HepG2 (cell line): ENCODE results near the gene TPRG1L. TPM values are rescaled to one million over a fixed set of nuclear protein-coding genes. Genes with fewer than 3 reads are reported as not detected.

Experiments
- ARID5B ChIP-seq: IDR thresholded peaks from 2 replicates; pipeline ENCODE4 v1.4.0; 2020; ENCODE audit warnings: mild to moderate bottlenecking, missing genetic modification reagents
- HES4 ChIP-seq: sonication (generic); formaldehyde crosslinking; IDR thresholded peaks from 2 replicates; pipeline ENCODE4 v1.9.0; 2021; ENCODE audit warnings: mild to moderate bottlenecking, missing genetic modification reagents, borderline replicate concordance
- HMGXB4 ChIP-seq, 2 experiments: sonication (generic) in 1 of 2; formaldehyde crosslinking in 1 of 2; IDR thresholded peaks; 2 replicates each; pipeline versions ENCODE4 v1.4.0 to v1.6.1; 2018 to 2020; ENCODE audit warnings: missing genetic modification reagents in 2 of 2, borderline replicate concordance in 1 of 2, low read depth in 1 of 2, mild to moderate bottlenecking in 1 of 2, missing biosample characterization in 1 of 2
- HNRNPUL1 ChIP-seq: fragments of 200-400 bp; formaldehyde crosslinking; IDR thresholded peaks from 2 replicates; pipeline ENCODE4 v1.6.1; 2017; ENCODE audit warnings: low read depth, mild to moderate bottlenecking, low read length, moderate library complexity
- KDM1A ChIP-seq: IDR thresholded peaks from 2 replicates; pipeline ENCODE4 v1.6.1; 2016; ENCODE audit warnings: missing compliant biosample characterization
- MNT ChIP-seq: fragments of 450-650 bp; IDR thresholded peaks from 2 replicates; pipeline ENCODE4 v1.6.1; 2016
- NONO ChIP-seq, 2 experiments: fragments of 450-650 bp in 1 of 2; sonication (generic) in 1 of 2; formaldehyde crosslinking in 1 of 2; IDR thresholded peaks in 1 of 2; conservative IDR thresholded peaks in 1 of 2; 2 replicates each; pipeline versions ENCODE4 v1.6.1 to v1.8.0; 2017 to 2022; ENCODE audit warnings: mild to moderate bottlenecking in 1 of 2, missing genetic modification reagents in 1 of 2, moderate library complexity in 1 of 2
- PHF21A ChIP-seq: sonication (generic); formaldehyde crosslinking; IDR thresholded peaks from 2 replicates; pipeline ENCODE4 v1.5.0; 2020; ENCODE audit warnings: mild to moderate bottlenecking, missing genetic modification reagents
- POGZ ChIP-seq: sonication (generic); formaldehyde crosslinking; IDR thresholded peaks from 2 replicates; pipeline ENCODE4 v1.4.0; 2020; ENCODE audit warnings: mild to moderate bottlenecking, missing genetic modification reagents
- SKIL ChIP-seq: sonication (generic); formaldehyde crosslinking; IDR thresholded peaks from 2 replicates; pipeline ENCODE4 v1.8.0; 2022; ENCODE audit warnings: missing genetic modification reagents, mild to moderate bottlenecking, moderate library complexity, borderline replicate concordance
- ZMAT5 ChIP-seq: sonication (generic); formaldehyde crosslinking; IDR thresholded peaks from 2 replicates; pipeline ENCODE4 v1.5.0; 2020; ENCODE audit warnings: mild to moderate bottlenecking, low read depth, missing genetic modification reagents, borderline replicate concordance
- ZNF235 ChIP-seq: sonication (generic); formaldehyde crosslinking; IDR thresholded peaks from 2 replicates; pipeline ENCODE4 v1.8.1; 2023; ENCODE audit warnings: mild to moderate bottlenecking, missing genetic modification reagents, borderline replicate concordance
- ZNF557 ChIP-seq: sonication (generic); formaldehyde crosslinking; IDR thresholded peaks from 2 replicates; pipeline ENCODE4 v1.4.0; 2020; ENCODE audit warnings: missing genetic modification reagents
- ZNF597 ChIP-seq: sonication (generic); formaldehyde crosslinking; IDR thresholded peaks from 2 replicates; pipeline ENCODE4 v1.5.0; 2020; ENCODE audit warnings: missing genetic modification reagents
- polyA plus RNA-seq, 8 experiments: library from polyadenylated mRNA; depleted of rRNA in 3 of 8; stranded (reverse) in 7 of 8; unstranded in 1 of 8; fragments of >200 nt; fragmentation: Illumina TruSeq in 4 of 8; extraction: Trizol in 4 of 8; gene quantifications; 2 replicates each; pipeline versions ENCODE4 v1.2.1 to v1.2.3, GENCODE V29; 2011 to 2016; ENCODE audit warnings: low read depth in 4 of 8, missing spikeins in 1 of 8, mixed read lengths in 1 of 8; ENCODE audit not compliant: insufficient read depth in 1 of 8
- total RNA-seq, 5 experiments: library from RNA; depleted of rRNA; stranded (reverse); fragments of >200 nt; fragmentation: Illumina TruSeq; extraction: Trizol; gene quantifications; 2 replicates each; pipeline ENCODE4 v1.2.3, GENCODE V29; 2016; ENCODE audit warnings: low read depth in 1 of 5

The TPRG1L gene
- total and polyA plus RNA-seq, 2 of the 13 experiments (the other 11 are each of a cell fraction or from before 2014, with no cell fraction given), result 21.3 to 37.4 TPM

GRCh38 chr1:3668585-3669300, 43.9 kb downstream of the TPRG1L start (continued):
- peak; percentile 57 for TF ChIP-seq ARID5B (CRISPR knock-in tag)
- no peak for TF ChIP-seq NONO (IDR thresholded peaks at IDR 0.05)
- peak; percentile 59 for TF ChIP-seq NONO (CRISPR knock-in tag; conservative IDR thresholded peaks at IDR 0.05)
- TF ChIP-seq ZMAT5 (CRISPR knock-in tag), result no peak
- no peak for TF ChIP-seq ZNF557 (CRISPR knock-in tag)
- TF ChIP-seq KDM1A, result no peak
- peak; percentile 76; the same call in 1 of the 2 replicates for TF ChIP-seq SKIL (CRISPR knock-in tag)
- TF ChIP-seq ZNF597 (CRISPR knock-in tag), result no peak
- TF ChIP-seq PHF21A, result no peak; the same call in 1 of the 2 replicates
- TF ChIP-seq HNRNPUL1, result no peak
- TF ChIP-seq MNT, result peak; percentile 88
- no peak; the same call in 1 of the 2 replicates for TF ChIP-seq ZNF235 (CRISPR knock-in tag)
- no peak for TF ChIP-seq HES4
- 0 out of 2 replicates have a peak, but pooled peaks have one; percentile 26 for TF ChIP-seq POGZ (CRISPR knock-in tag)
- TF ChIP-seq HMGXB4 (CRISPR knock-in tag; IDR thresholded peaks at IDR 0.05; ENCODE audit: borderline replicate concordance in 1 of 2, low read depth in 1 of 2), result 0 out of 4 replicates have a peak, but pooled peaks of 1 of the 2 experiments have one; percentile 46
